NCI-H2107 (cell line): ENCODE measurements around the gene IFT20.
A peak's percentile ranks its signal among the peaks of the same experiment; 100 is the strongest.
"Not testable (repeated sequence)": the region's sequence is repeated elsewhere in the genome, so short reads cannot be mapped to it uniquely, and the experiment has no call there.

ENCODE experiments used
- DNase-seq: peaks from one replicate; lab custom pipeline; 2025; lab: John Stamatoyannopoulos, UW

Gene IFT20

DNA sequence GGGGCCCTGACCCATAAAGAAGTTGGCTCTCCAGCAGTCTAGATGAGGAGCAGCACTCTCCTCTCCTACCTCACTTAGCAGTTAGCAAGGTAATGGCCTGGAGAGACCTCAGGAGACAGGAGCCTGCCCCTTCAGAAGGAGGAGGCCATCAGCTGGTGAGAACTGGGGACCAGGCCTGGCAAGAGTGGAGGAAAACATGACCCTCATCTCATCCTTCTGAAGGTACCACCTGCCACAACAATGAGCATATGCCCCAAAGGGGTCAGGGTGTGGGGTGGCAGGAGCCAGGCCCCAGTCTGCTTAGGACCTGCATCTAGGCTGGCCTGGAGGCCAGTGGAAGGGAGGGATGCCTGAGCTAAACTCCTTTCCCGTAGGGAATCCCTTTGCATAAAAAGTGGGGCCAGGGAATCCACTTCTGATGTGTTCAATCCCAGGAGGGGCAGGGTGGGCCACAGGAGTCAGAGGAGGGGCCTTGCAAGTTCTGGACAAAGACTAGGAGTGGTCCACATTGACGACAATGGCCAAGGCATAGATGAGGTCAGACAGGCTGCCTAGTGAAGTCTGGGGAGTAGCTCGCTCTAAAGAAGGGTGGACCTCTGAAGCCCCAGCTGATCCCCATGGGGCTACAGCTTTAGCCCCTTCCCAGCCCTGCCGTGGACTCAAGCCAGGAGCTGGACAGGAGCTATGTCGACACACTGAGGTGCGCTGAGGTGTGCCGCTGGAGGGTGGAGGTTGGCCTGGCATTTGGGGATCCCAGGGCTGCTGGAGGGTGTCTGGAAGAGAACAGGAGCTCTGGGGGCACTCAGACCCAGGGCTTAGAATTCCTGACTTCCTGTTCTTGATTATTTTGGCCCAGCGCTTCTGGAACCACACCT, 28.7 kb upstream of the IFT20 start:
- DNase-seq, result no peak

- no peak for DNase-seq
Observed at GRCh38 chr17:28363186-28363585, 27.9 kb upstream of the IFT20 start.

DNA sequence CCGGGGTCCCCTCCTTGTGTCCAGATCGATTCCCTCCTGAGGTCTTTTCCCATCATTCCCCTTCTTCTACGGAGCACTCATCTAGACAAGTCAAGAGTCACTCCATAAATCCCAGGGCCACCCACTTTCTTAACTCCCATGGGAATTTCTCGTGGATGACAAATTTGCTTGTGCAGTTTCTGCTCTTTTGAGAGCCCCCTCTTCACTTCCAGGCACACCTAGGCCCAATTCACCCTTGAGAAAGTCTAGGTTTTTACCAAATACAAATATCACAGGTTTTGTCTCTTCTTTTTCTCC, 22.6 kb upstream of the IFT20 start:
- DNase-seq, result no peak

DNA sequence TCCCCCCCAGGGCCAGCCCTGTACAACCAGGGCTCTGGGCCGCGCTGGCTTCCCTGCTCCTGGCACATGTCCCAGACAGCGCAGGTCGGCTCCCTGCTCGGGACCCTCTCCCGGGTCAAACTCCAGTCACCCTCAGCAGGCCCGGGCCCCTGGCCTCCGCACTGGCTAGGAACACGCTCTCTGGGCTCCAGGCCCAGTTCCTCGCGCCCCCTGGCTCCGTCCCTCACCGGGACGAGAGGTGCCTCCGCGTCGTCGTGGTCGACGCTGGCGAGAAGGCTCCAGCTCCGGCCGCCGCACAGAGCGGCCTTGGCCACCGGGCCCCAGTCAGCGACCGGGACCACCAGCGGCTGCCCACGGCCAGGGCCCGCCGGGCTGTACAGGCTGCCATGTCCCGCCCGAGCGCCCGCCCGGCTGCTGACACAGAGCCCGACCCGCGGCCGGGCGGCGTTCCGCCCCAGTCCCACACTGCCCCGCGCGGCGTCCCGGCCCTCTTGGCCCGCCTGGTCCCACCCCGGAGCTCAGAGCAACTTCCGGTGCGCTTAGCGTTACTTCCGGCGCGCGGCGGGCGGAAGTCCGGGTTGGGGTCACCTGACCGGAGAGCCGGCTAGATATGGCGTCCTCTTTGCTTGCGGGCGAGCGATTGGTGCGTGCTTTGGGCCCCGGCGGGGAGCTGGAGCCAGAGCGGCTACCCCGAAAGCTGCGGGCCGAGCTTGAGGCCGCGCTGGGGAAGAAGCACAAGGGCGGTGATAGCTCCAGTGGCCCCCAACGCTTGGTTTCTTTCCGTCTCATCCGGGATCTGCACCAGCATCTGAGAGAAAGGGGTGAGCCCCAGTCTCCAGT, 22.0 kb upstream of the IFT20 start, which contains the start of gene POLDIP2:
TSS of gene POLDIP2 (minus strand) at position 467 of the 840 bp plus-strand sequence. CDS start at position 388, 79 bp downstream.
- DNase-seq, result peak; percentile 87

DNA sequence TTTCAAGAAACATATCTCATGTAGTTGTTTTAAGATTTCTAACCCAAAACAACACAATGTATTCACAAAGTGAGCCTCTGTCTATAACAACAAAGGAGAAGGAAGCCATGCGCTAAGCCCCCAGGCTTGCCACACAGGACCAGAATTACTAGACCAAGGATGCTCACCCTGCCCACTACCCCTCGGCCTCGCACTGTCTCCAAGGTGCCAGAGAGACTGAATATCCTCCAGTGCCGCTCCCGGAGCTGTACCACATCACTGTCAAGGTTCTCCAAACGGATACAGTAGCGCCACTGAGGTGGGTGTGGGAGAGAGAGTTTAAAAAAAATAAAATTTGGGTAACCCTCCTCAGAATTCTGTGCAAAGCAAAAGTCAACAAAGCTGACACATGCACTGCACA, 15.0 kb upstream of the IFT20 start:
- DNase-seq, result no peak

DNA sequence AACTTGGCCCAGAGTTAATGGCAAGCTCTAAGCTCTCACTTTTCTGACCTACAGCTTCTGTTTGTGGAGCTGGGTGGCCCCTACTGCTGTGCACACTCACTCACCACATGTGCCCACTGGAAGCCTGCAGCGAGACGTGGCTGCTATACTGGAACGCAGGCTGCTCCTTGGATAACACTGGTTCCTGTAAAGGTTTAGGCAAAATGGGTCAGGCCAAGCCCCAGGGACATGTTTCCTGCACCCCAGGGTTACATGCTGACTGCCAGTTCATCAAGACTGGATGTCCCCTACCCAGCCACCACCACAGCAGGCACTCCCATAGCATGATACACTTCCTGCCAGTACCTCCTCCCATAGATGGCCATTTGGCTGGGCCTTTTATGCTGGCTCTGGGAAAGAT, 13.7 kb upstream of the IFT20 start:
- DNase-seq, result no peak

- DNase-seq, result no peak
Observed at GRCh38 chr17:28347261-28347891, 12.1 kb upstream of the IFT20 start.

DNA sequence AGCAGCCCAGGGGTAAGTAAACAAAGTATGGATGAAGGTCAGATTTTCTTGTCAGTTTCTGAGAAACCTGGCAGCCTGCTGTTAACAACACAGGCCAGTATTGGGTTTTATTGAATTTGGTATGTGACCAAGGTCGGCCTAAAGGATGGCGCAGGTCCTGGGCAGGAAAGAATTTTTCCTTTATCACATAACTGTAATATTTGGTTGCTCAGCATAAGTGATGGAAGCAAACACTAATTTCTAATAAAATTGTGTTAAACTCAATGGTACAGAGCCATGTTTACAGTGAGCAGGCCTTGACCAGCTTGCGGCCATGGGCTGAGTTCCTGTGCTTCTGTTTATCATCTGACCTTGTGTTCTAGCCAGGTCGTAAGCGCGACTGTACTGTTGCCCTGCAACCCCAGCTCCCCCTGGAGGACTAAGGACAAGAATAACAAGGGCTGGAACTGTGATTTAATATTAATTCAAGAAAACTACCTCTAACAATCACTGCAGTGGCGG, 11.5 kb upstream of the IFT20 start:
- DNase-seq, result no peak

DNA sequence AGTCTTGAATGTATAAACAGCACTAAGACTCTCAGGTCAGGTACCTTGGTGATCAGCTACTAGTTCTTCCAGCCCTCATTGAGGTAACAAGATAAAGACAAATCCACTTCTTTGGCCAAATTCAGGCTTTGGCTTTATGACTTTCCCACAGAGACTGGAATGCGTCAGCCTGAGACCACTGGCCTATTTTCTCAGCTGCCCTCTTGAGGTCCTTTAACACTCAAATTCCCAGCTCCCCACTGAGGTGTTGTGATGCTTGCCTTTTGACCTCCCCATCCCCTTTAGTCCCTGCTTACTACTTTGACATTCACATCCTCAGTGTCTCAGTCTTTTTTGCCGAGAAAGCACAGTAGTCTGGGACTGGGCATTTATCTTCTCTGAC, 10.9 kb upstream of the IFT20 start:
- no peak for DNase-seq

DNA sequence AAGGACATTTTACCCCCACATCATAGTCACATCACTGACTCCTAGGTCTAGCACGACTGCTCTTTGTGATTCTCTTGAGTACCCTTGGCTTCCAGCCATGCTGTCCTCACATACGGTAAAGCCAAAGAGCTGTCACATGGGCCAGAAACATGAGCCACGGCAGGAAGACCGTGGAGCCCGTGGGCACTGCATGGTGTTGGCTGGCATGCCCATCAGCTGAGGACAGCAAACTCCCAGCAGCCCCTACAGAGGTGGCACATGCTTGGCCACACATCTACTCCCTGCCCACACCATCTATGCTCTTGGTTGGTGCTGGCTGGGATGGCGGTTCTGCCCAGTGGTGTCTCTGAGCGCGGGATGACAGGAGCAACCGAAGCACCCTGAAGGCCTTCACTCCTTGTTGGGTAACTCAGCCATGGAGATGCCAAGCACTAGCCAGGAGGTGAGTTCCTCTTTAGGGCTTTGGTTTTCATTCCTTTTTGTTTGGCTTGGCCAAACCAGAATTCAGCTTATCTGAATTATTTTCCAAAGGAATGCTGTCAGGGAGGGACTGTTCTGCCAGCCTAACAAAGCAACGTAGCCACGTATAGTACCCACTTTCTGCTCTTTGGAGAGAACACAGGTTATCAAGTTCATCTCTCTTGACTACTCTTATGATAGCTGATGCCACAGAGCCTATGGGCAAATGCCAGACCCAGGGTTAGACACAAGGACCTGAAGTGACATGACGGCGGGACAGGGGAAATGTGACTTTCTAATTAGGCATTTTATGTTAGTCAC, 10.3 kb upstream of the IFT20 start:
- no peak for DNase-seq

GRCh38 chr17:28344435-28344901, 9.2 kb upstream of the IFT20 start:
- DNase-seq, result no peak

- DNase-seq, result no peak
Observed at GRCh38 chr17:28344011-28344410, 8.7 kb upstream of the IFT20 start.

DNA sequence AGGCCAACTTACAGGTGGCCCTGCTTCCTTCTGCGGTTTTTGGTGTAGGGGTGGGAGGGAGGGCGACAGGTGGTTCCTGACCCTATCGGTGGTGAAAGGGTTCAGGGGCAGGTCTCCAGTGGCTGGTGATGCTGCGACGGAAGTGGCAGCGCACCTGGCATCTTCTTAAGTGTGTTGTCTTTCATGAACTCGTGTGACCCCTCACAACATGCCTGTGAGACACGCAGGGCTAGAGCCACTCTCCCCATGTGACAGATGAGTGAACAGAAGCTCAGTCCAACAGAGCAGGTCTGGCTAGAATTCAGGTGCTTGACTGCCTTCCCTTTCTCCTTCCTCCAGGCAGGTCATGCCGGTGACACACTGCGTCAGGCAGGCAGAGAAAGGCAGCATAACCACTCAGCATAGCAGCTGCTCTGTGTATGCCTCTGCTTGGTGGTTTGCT, 8.2 kb upstream of the IFT20 start:
- DNase-seq, result no peak

- no peak for DNase-seq
Observed at GRCh38 chr17:28342313-28342712, 7.0 kb upstream of the IFT20 start.

DNA sequence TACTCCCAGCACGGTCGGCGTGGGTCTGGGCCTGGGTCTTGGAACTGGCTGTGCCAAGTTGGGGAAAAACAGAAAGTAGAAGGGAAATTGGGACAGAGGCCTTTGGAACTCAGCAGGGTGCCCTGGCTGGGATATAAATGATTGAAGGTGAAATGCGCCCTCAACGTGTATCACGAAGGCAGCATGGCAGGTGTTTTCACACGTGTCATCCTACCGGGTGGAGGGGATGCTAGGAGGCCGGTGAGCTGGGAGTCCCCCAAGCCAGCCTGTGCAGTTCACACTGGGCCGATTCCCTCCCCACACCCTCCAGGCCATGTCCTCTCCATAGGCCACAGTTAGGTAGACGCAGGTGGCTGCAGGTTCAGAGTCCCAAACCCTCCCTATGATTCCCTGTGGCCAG, 6.2 kb upstream of the IFT20 start:
- DNase-seq, result no peak

- no peak for DNase-seq
Observed at GRCh38 chr17:28340374-28340773, 5.1 kb upstream of the IFT20 start.

DNA sequence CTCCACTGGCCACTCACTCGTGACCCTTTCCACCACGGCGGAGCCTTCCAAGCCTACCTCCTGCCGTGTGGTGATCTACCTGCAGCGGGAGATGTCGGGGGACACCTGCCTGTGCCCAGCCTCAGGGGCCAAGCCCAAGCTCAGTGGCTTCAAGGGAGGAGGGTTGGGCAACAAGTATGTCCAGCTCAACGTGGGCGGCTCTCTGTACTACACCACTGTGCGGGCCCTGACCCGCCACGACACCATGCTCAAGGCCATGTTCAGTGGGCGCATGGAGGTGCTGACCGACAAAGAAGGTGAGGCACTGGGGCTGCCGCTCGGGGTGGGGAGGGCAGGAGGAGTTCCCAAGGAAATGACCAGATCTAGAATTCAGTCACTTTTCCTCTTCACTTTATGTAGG, 4.2 kb upstream of the IFT20 start:
- DNase-seq, result no peak

- DNase-seq, result not testable (repeated sequence)
Observed at GRCh38 chr17:28338769-28339212, 3.5 kb upstream of the IFT20 start.

DNA sequence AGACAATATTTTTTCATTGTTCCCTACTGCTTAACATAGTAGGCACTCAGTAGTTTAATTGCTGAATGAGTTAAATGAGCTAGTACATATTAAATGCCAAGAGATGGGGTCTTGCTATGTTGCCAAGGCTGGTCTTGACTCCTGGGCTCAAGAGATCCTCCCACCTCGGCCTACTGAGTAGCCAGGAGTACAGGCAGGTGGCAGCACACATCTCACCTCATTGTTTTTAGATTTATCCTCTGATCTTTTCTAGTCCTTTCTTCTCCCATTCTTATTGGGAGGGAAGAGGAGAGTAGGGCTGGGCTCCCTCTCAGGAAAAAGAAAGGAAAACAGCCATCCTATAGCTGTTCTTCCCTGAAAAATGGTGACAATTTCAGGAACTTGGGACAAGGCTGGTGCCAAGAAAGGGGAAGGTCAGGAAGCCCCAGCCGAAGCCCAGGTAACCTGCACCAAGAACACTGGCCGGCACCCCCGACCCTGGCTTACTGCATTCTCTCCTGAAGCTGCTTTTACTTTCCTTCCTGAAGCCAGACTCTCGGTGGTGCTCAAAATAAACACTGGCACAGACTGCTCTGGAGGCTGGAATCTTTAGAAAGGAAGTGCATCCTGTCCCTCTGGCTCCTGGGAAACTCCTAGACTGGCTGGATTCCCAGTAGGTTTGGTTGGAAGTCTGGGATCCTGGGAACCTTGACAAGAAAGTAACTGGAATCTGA, 2.9 kb upstream of the IFT20 start:
- DNase-seq, result no peak

GRCh38 chr17:28335959-28336871, 943 bp upstream of the IFT20 start:
- no peak for DNase-seq
